GM18520 (cell line): ENCODE measurements around the gene CCDC33.

ENCODE experiments used
- ATAC-seq: cut with Tn5 transposase; IDR thresholded peaks from one replicate; pipeline ENCODE4 v1.9.1; 2021; ENCODE audit not compliant: unreplicated experiment

The CCDC33 gene

GRCh38 chr15:74228723-74229081 lies 7.4 kb upstream of the CCDC33 start:
- no peak for ATAC-seq

GRCh38 chr15:74229686-74230085 lies 6.4 kb upstream of the CCDC33 start:
- ATAC-seq, result no peak

GRCh38 chr15:74231475-74231874 lies 4.7 kb upstream of the CCDC33 start:
- no peak for ATAC-seq

GRCh38 chr15:74233373-74233772 lies 2.8 kb upstream of the CCDC33 start:
- no peak for ATAC-seq

- no peak for ATAC-seq
These were observed 2.1 kb upstream of the CCDC33 start for GRCh38 chr15:74233851-74234597.

GRCh38 chr15:74234598-74234875 lies 1.6 kb upstream of the CCDC33 start:
- no peak for ATAC-seq

GRCh38 chr15:74239051-74239705 lies 3.1 kb downstream of the CCDC33 start:
- no peak for ATAC-seq

GRCh38 chr15:74240002-74240568 lies 4.0 kb downstream of the CCDC33 start:
- no peak for ATAC-seq

GRCh38 chr15:74240897-74241614 lies 4.9 kb downstream of the CCDC33 start:
- ATAC-seq, result no peak

- ATAC-seq, result no peak
These were observed 6.5 kb downstream of the CCDC33 start for GRCh38 chr15:74242441-74243185.

GRCh38 chr15:74243431-74243830 lies 7.3 kb downstream of the CCDC33 start:
- no peak for ATAC-seq

GRCh38 chr15:74244822-74245341 lies 8.8 kb downstream of the CCDC33 start:
- ATAC-seq, result no peak

GRCh38 chr15:74245342-74245931 lies 9.3 kb downstream of the CCDC33 start:
- ATAC-seq, result no peak

- ATAC-seq, result no peak
These were observed 14.1 kb downstream of the CCDC33 start for GRCh38 chr15:74250266-74250665.

GRCh38 chr15:74251131-74251811 lies 15.1 kb downstream of the CCDC33 start:
- ATAC-seq, result no peak

GRCh38 chr15:74252291-74252690 lies 16.2 kb downstream of the CCDC33 start:
- no peak for ATAC-seq

- ATAC-seq, result no peak
These were observed 16.6 kb downstream of the CCDC33 start for GRCh38 chr15:74252721-74253120.

- ATAC-seq, result no peak
These were observed 17.2 kb downstream of the CCDC33 start for GRCh38 chr15:74253211-74253921.

GRCh38 chr15:74257105-74257504 lies 21.0 kb downstream of the CCDC33 start:
- ATAC-seq, result no peak
